SK-N-SH (cell line): ENCODE data around the gene ZNF33A. TPM values are rescaled to one million over a fixed set of nuclear protein-coding genes. Genes with fewer than 3 reads are reported as not detected.

Experiments
- CTCF ChIA-PET: fragments of 300-600, 350-600 bp; formaldehyde crosslinking; extraction: SDS; loops from one replicate; lab custom pipeline; 2021; lab: Yijun Ruan, JAX
- POLR2A ChIA-PET: fragments of 350-600 bp; sonication (Branson Sonifier 250); formaldehyde crosslinking; extraction: SDS; loops from one replicate; lab custom pipeline; 2020; ENCODE audit warnings: antibody characterized with exemption, inconsistent platforms; lab: Yijun Ruan, JAX
- DNase-seq: peaks from one replicate; pipeline ENCODE4 v3.0.0; 2012
- H2AFZ ChIP-seq: fragments of 200-600 bp; sonication (generic); 2 replicates; pipeline ENCODE4 v1.8.1; 2016; ENCODE audit warnings: antibody characterized with exemption, mild to moderate bottlenecking, low read depth
- H3F3A ChIP-seq: fragments of 200-600 bp; sonication (generic); replicated peaks from 2 replicates; pipeline ENCODE3; 2016; ENCODE audit warnings: antibody characterized with exemption, mild to moderate bottlenecking; ENCODE audit not compliant: insufficient read depth
- H3K27ac ChIP-seq, 2 experiments: fragments of 200-500 bp in 1 of 2; fragments of 200-600 bp in 1 of 2; sonication (Bioruptor generic) in 1 of 2; sonication (generic), shearing (Covaris generic) in 1 of 2; 2 replicates each; pipeline versions ENCODE4 v1.5.1 to v1.6.1; 2014 to 2016; ENCODE audit warnings: low read depth in 2 of 2, inconsistent platforms in 1 of 2, low read length in 1 of 2, mild to moderate bottlenecking in 1 of 2, mixed read lengths in 1 of 2
- H3K27me3 ChIP-seq: fragments of 200-600 bp; sonication (generic), shearing (Covaris generic); 2 replicates; pipeline ENCODE4 v1.6.1; 2016; ENCODE audit warnings: mixed run types; ENCODE audit not compliant: insufficient read depth
- H3K36me3 ChIP-seq, 2 experiments: fragments of 200-500 bp in 1 of 2; fragments of 200-600 bp in 1 of 2; sonication (Bioruptor generic) in 1 of 2; sonication (generic) in 1 of 2; replicated peaks in 1 of 2; 2 replicates each; pipeline versions ENCODE3 to v1.5.1; 2014 to 2016; ENCODE audit warnings: low read length in 1 of 2, mild to moderate bottlenecking in 1 of 2; ENCODE audit not compliant: insufficient read depth in 2 of 2, control insufficient read depth in 1 of 2
- H3K4me1 ChIP-seq, 2 experiments: fragments of 200-500 bp in 1 of 2; fragments of 200-600 bp in 1 of 2; sonication (Bioruptor generic) in 1 of 2; sonication (generic), shearing (Covaris generic) in 1 of 2; 2 replicates each; pipeline versions ENCODE4 v1.5.1 to v1.6.1; 2014 to 2016; ENCODE audit warnings: low read depth in 1 of 2, low read length in 1 of 2, mixed run types in 1 of 2; ENCODE audit not compliant: insufficient read depth in 2 of 2, control insufficient read depth in 1 of 2
- H3K4me2 ChIP-seq: fragments of 200-600 bp; sonication (generic), shearing (Covaris generic); 2 replicates; pipeline ENCODE4 v1.6.1; 2017; ENCODE audit warnings: mixed run types
- H3K4me3 ChIP-seq, 2 experiments: fragments of 200-500 bp in 1 of 2; fragments of 200-600 bp in 1 of 2; sonication (Bioruptor generic) in 1 of 2; sonication (generic), shearing (Covaris generic) in 1 of 2; 2 replicates each; pipeline versions ENCODE4 v1.5.1 to v1.8.1; 2014 to 2016; ENCODE audit warnings: low read depth in 2 of 2, inconsistent platforms in 1 of 2, low read length in 1 of 2, mild to moderate bottlenecking in 1 of 2, mixed read lengths in 1 of 2, moderate library complexity in 1 of 2
- H3K79me2 ChIP-seq: fragments of 200-600 bp; sonication (generic); 2 replicates; pipeline ENCODE4 v1.8.1; 2017; ENCODE audit warnings: mild to moderate bottlenecking; ENCODE audit not compliant: insufficient read depth
- H3K9ac ChIP-seq: fragments of 200-600 bp; sonication (generic); 2 replicates; pipeline ENCODE4 v1.6.1; 2017; ENCODE audit warnings: mixed run types
- H3K9me2 ChIP-seq: fragments of 200-600 bp; sonication (generic); 2 replicates; pipeline ENCODE4 v1.6.1; 2017; ENCODE audit warnings: mixed run types
- H3K9me3 ChIP-seq: fragments of 200-600 bp; sonication (generic); 2 replicates; pipeline ENCODE4 v1.6.1; 2017; ENCODE audit warnings: mixed run types, mild to moderate bottlenecking, moderate library complexity
- H4K20me1 ChIP-seq: fragments of 200-600 bp; sonication (generic); 2 replicates; pipeline ENCODE4 v1.6.1; 2017; ENCODE audit warnings: mild to moderate bottlenecking, mixed run types; ENCODE audit not compliant: insufficient read depth
- CHD2 ChIP-seq: fragments of 150-350 bp; IDR thresholded peaks from 2 replicates; pipeline ENCODE4 v1.6.1; 2018; ENCODE audit warnings: low read length; ENCODE audit not compliant: partially characterized antibody
- EP300 ChIP-seq, 2 experiments: IDR thresholded peaks; 2 replicates each; pipeline versions ENCODE4 v1.4.0 to v1.6.1; 2012; ENCODE audit warnings: borderline replicate concordance in 1 of 2, low read depth in 1 of 2, low read length in 1 of 2
- EZH2phosphoT487 ChIP-seq: fragments of 200-600 bp; sonication (generic); IDR thresholded peaks from 2 replicates; pipeline ENCODE4 v1.6.1; 2017; ENCODE audit warnings: low read depth, mixed run types, mild to moderate bottlenecking, antibody characterized with exemption, moderate library complexity, borderline replicate concordance
- FOSL2 ChIP-seq: IDR thresholded peaks from 2 replicates; pipeline ENCODE4 v1.4.0; 2012; ENCODE audit warnings: low read depth, mild to moderate bottlenecking, moderate library complexity, borderline replicate concordance
- FOXJ3 ChIP-seq: sonication (generic); formaldehyde crosslinking; IDR thresholded peaks from 2 replicates; pipeline ENCODE4 v1.5.1; 2020; ENCODE audit warnings: mild to moderate bottlenecking, missing genetic modification reagents
- GATA2 ChIP-seq: sonication (generic); formaldehyde crosslinking; IDR thresholded peaks from 2 replicates; pipeline ENCODE4 v1.5.0; 2020; ENCODE audit warnings: mild to moderate bottlenecking, missing genetic modification reagents
- JUND ChIP-seq: IDR thresholded peaks from 2 replicates; pipeline ENCODE4 v1.4.0; 2012
- MEF2A ChIP-seq: IDR thresholded peaks from 2 replicates; pipeline ENCODE4 v1.4.0; 2012; ENCODE audit warnings: low read depth, borderline replicate concordance
- NFIC ChIP-seq: IDR thresholded peaks from 2 replicates; pipeline ENCODE4 v1.4.0; 2012; ENCODE audit warnings: borderline replicate concordance
- NRF1 ChIP-seq: IDR thresholded peaks from 2 replicates; pipeline ENCODE4 v1.6.1; 2012; ENCODE audit warnings: low read depth, mild to moderate bottlenecking, low read length
- POLR2AphosphoS5 ChIP-seq: IDR thresholded peaks from 2 replicates; pipeline ENCODE4 v1.6.1; 2012; ENCODE audit warnings: low read depth, low read length
- RAD21 ChIP-seq: IDR thresholded peaks from 2 replicates; pipeline ENCODE4 v1.6.1; 2012; ENCODE audit warnings: mild to moderate bottlenecking, low read length
- RFX5 ChIP-seq: IDR thresholded peaks from 2 replicates; pipeline ENCODE4 v1.6.1; 2012; ENCODE audit warnings: mild to moderate bottlenecking, improper control_type of control experiment, low read length
- RXRA ChIP-seq: IDR thresholded peaks from 2 replicates; pipeline ENCODE4 v1.4.0; 2012; ENCODE audit warnings: low read depth, mild to moderate bottlenecking, borderline replicate concordance
- TAF1 ChIP-seq: IDR thresholded peaks from 2 replicates; pipeline ENCODE4 v1.6.1; 2012; ENCODE audit warnings: low read depth, mild to moderate bottlenecking, low read length, moderate library complexity, borderline replicate concordance
- TCF12 ChIP-seq: IDR thresholded peaks from 2 replicates; pipeline ENCODE4 v1.4.0; 2012
- TEAD4 ChIP-seq: IDR thresholded peaks from 2 replicates; pipeline ENCODE4 v1.4.0; 2012; ENCODE audit warnings: mild to moderate bottlenecking, borderline replicate concordance; ENCODE audit not compliant: insufficient read depth
- YY1 ChIP-seq: IDR thresholded peaks from 2 replicates; pipeline ENCODE4 v1.4.0; 2012; ENCODE audit warnings: low read depth, mild to moderate bottlenecking
- WGBS: methylation state at CpG from one replicate; pipeline ENCODE4 v1.1.6; 2017; ENCODE audit warnings: low lambda C conversion rate; 5-methylcytosine and 5-hydroxymethylcytosine counted together
- polyA plus RNA-seq, 3 experiments: library from polyadenylated mRNA; depleted of rRNA; stranded (reverse); fragments of >200 nt; gene quantifications; 2 replicates each; pipeline ENCODE4 v1.2.3, GENCODE V29; 2012
- TF ChIP-seq, protein P1 (sequence below): IDR thresholded peaks from 2 replicates; pipeline ENCODE4 v1.4.0; 2012; ENCODE audit warnings: low read depth
- TF ChIP-seq, protein P2 (sequence below): IDR thresholded peaks from 2 replicates; pipeline ENCODE4 v1.4.0; 2012; ENCODE audit warnings: low read depth, borderline replicate concordance
- TF ChIP-seq, protein P3 (sequence below): fragments of 200-600 bp; sonication (generic); IDR thresholded peaks from 2 replicates; pipeline ENCODE4 v1.6.1; 2017; ENCODE audit warnings: antibody characterized with exemption, mild to moderate bottlenecking, moderate library complexity
- TF ChIP-seq, protein P4 (sequence below): IDR thresholded peaks from 2 replicates; pipeline ENCODE4; 2012
- TF ChIP-seq, protein P5 (sequence below): IDR thresholded peaks from 2 replicates; pipeline ENCODE4 v1.4.0; 2012; ENCODE audit warnings: low read depth, borderline replicate concordance
- TF ChIP-seq, protein P6 (sequence below): fragments of 150-350 bp; IDR thresholded peaks from 2 replicates; pipeline ENCODE4 v1.6.1; 2017; ENCODE audit warnings: antibody characterized with exemption, low read length, low read depth, borderline replicate concordance

Gene ZNF33A
- polyA plus RNA-seq (2012; rRNA removed): 5.7 and 7.5 TPM in 2 replicates
- 6.7 and 7.4 TPM in 2 replicates for polyA plus RNA-seq (2012; cell fraction: cytosol; rRNA removed)
- polyA plus RNA-seq (2012; cell fraction: nucleus; rRNA removed): 6.8 and 13.6 TPM in 2 replicates

DNA sequence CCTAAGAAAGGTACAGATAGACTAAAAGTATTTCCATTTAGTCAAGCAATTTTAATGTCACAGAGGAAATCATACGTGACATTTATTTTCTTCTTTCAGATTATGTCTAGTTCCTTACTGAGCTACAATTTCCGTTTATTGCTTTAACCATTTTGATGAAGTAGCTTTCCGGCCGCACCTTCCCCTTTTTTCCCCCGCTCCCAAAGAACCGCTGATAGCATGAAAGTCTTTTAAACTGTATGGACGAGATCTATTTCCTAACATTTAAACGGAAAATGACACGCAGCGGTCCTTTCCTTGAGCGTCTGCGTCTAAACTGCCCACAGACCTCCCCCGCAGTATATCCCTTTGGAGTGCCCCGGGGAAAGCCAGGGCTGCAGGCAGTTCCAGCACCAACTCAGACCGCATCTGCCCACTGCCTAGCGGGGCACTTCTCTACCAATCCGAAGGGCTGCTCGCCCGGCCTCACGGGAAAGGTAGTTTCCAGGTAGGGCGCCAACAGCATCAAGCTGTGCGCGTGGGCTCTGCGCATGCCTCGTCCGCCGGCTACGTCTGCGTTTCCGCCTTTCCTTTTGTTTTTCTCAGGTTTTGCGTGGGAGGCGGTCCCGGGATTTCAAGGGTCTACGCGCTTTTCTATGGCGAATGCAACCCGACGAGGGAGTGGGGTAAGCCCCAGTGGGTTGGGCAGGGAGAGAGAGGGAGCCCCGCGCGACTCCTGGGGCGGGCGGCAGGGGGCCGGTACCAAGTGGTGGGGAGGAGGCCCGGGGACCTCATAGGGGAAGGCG is at the start of gene ZNF33A:
TSS of gene ZNF33A (plus strand) at position 557 of the 785 bp plus-strand sequence. CDS start 1,667 bp downstream, outside the sequence.
- under 1% methylated on average over 24 of the region's 46 CpGs for WGBS
- Histone ChIP-seq H3K4me3 (peak within 1 kb of the TSS; percentile 58 to 72), H4K20me1 (no peaks in the 10 kb centered on the region), H3K27me3 (no peaks in the 10 kb centered on the region), H3K36me3 (peaks cover 0 to 13% of the 10 kb centered on the region in 2 experiments), H2AFZ (peak within 1 kb of the TSS; percentile 76), H3K79me2 (peaks cover 24% of the 10 kb centered on the region), H3K9me2 (no peaks in the 10 kb centered on the region), H3K4me1 (peaks cover 0 to 2% of the 10 kb centered on the region in 2 experiments; a peak in 1 of 4 replicates), H3K27ac (peak within 1 kb of the TSS; percentile 90 to 93), H3K4me2 (peak within 1 kb of the TSS; percentile 72), H3K9me3 (no peaks in the 10 kb centered on the region), H3K9ac (peak within 1 kb of the TSS; percentile 86), H3F3A (peaks cover 9% of the 10 kb centered on the region)
- POLR2A ChIA-PET: interaction anchor here (0.5 to 1.3 kb wide), 5 partner anchors 32 to 83 kb away, joined by 3 to 7 read pairs (median 5); partner anchors contain the start of genes ZNF25 and ZNF37A
- CTCF ChIA-PET: interaction anchor here (1.4 to 1.8 kb wide), 3 partner anchors 8 to 35 kb away, joined by 4 to 10 read pairs (median 5); no protein-coding TSS in a partner anchor
- peak; percentile 83 for DNase-seq
- TF ChIP-seq NRF1 (peak; percentile 92), POLR2AphosphoS5 (peak; percentile 69), FOSL2 (no peak), TEAD4 (no peak), JUND (no peak), CHD2 (peak; percentile 63), RFX5 (no peak), YY1 (peak; percentile 36; the same call in 1 of the 2 replicates), EZH2phosphoT487 (no peak), FOXJ3 (CRISPR knock-in tag) (0 out of 2 replicates have a peak, but pooled peaks have one; percentile 14), RAD21 (0 out of 2 replicates have a peak, but pooled peaks have one; percentile 10), RXRA (no peak), TAF1 (peak; percentile 16; the same call in 1 of the 2 replicates), EP300 (IDR thresholded peaks at IDR 0.05; ENCODE audit: borderline replicate concordance in 1 of 2, low read depth in 1 of 2, low read length in 1 of 2) (no peak), TCF12 (no peak), GATA2 (CRISPR knock-in tag) (no peak), NFIC (no peak), MEF2A (no peak)
- TF ChIP-seq, protein P1, sequence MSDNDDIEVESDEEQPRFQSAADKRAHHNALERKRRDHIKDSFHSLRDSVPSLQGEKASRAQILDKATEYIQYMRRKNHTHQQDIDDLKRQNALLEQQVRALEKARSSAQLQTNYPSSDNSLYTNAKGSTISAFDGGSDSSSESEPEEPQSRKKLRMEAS: no peak
- TF ChIP-seq, protein P2, sequence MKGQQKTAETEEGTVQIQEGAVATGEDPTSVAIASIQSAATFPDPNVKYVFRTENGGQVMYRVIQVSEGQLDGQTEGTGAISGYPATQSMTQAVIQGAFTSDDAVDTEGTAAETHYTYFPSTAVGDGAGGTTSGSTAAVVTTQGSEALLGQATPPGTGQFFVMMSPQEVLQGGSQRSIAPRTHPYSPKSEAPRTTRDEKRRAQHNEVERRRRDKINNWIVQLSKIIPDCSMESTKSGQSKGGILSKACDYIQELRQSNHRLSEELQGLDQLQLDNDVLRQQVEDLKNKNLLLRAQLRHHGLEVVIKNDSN: no peak
- TF ChIP-seq, protein P3, sequence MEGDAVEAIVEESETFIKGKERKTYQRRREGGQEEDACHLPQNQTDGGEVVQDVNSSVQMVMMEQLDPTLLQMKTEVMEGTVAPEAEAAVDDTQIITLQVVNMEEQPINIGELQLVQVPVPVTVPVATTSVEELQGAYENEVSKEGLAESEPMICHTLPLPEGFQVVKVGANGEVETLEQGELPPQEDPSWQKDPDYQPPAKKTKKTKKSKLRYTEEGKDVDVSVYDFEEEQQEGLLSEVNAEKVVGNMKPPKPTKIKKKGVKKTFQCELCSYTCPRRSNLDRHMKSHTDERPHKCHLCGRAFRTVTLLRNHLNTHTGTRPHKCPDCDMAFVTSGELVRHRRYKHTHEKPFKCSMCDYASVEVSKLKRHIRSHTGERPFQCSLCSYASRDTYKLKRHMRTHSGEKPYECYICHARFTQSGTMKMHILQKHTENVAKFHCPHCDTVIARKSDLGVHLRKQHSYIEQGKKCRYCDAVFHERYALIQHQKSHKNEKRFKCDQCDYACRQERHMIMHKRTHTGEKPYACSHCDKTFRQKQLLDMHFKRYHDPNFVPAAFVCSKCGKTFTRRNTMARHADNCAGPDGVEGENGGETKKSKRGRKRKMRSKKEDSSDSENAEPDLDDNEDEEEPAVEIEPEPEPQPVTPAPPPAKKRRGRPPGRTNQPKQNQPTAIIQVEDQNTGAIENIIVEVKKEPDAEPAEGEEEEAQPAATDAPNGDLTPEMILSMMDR: no peak; the same call in 1 of the 2 replicates
- TF ChIP-seq, protein P4, sequence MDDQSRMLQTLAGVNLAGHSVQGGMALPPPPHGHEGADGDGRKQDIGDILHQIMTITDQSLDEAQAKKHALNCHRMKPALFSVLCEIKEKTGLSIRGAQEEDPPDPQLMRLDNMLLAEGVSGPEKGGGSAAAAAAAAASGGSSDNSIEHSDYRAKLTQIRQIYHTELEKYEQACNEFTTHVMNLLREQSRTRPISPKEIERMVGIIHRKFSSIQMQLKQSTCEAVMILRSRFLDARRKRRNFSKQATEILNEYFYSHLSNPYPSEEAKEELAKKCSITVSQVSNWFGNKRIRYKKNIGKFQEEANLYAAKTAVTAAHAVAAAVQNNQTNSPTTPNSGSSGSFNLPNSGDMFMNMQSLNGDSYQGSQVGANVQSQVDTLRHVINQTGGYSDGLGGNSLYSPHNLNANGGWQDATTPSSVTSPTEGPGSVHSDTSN: no peak
- TF ChIP-seq, protein P5, sequence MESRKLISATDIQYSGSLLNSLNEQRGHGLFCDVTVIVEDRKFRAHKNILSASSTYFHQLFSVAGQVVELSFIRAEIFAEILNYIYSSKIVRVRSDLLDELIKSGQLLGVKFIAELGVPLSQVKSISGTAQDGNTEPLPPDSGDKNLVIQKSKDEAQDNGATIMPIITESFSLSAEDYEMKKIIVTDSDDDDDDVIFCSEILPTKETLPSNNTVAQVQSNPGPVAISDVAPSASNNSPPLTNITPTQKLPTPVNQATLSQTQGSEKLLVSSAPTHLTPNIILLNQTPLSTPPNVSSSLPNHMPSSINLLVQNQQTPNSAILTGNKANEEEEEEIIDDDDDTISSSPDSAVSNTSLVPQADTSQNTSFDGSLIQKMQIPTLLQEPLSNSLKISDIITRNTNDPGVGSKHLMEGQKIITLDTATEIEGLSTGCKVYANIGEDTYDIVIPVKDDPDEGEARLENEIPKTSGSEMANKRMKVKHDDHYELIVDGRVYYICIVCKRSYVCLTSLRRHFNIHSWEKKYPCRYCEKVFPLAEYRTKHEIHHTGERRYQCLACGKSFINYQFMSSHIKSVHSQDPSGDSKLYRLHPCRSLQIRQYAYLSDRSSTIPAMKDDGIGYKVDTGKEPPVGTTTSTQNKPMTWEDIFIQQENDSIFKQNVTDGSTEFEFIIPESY: peak; percentile 32; the same call in 1 of the 2 replicates
- TF ChIP-seq, protein P6, sequence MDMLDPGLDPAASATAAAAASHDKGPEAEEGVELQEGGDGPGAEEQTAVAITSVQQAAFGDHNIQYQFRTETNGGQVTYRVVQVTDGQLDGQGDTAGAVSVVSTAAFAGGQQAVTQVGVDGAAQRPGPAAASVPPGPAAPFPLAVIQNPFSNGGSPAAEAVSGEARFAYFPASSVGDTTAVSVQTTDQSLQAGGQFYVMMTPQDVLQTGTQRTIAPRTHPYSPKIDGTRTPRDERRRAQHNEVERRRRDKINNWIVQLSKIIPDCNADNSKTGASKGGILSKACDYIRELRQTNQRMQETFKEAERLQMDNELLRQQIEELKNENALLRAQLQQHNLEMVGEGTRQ: no peak
